GM19099 (cell line): ENCODE results near the gene ANKRD35.

Experiments
- POLR2A ChIP-seq: IDR thresholded peaks from 3 replicates; pipeline ENCODE4 v1.6.1; 2011; ENCODE audit warnings: low read depth; ENCODE audit not compliant: insufficient read length; ENCODE audit errors: extremely low read depth

ANKRD35 gene

DNA sequence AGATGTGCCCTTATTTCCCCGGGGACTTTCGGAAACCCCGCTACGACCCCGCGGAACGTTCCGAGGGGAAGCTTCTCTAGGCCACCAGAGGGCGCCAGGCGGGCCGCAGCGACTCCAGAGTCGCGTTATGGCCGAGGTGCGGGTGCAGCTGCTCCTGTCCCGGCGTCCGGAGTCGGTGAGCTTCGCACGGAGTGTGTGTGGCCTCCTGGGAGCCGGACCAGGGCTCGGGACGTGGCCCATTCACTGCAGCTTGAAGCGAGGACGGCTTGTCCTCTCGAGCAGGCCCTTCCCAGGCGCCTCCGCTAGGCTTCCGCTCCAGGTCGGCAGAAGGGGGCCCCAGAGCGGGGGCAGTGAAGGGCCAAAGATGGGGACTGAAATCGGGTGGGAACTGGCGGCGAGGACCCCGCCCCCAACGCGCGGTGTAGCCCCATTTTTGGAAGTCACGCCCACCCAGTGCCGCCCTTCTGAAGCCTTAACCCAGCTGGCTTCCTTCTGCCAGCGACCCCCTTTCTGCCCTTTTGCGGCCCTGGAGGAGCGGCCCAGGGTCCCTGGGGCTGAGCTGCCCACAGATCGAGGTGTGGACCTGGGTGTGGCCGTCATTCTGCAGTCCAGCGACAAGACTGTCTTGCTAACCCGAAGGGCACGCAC, 40.0 kb downstream of the ANKRD35 start, which contains the start of gene NUDT17:
Gene NUDT17 (plus strand): TSS at position 117 of the 648 bp plus-strand sequence. CDS start 11 bp downstream, at position 128.
- peak; percentile 62 for TF ChIP-seq POLR2A

DNA sequence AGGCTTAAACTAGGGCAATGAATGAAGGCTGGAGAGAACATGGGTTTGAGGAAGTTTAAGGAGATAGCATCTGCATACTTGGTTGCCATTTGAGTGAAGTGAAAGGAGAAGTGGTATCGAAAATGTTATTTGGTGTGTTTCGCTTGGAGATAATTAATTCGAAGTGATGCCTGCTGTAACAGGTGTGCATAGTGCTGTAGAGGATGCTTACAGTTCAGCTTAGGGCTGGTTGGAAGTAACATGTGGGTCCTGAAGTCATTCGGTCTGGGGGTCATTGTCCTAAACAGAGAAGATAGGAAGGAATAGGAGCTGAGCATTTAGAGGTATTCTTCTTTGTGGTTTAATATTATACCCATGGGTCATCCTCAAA, 40.5 kb downstream of the ANKRD35 start:
- no peak for TF ChIP-seq POLR2A

DNA sequence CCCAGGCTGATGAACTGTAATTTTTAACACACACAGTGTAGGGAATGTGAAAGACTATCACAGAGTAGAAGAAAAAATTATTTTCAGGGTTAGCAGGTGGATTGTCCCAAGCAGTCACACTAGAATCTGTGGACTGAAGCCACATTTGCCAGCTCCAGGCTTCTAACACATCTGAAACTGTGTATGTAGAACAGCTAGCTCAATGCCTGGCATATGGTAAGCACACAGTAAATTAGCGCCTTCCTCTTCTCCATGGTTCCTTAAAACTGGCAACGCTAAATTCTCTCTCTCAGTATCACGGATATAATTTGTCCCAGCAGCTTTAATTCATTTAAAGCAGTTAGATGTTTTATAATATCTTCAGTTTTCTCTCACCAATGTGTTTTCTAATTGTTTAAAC, 42.6 kb downstream of the ANKRD35 start:
- TF ChIP-seq POLR2A, result no peak

DNA sequence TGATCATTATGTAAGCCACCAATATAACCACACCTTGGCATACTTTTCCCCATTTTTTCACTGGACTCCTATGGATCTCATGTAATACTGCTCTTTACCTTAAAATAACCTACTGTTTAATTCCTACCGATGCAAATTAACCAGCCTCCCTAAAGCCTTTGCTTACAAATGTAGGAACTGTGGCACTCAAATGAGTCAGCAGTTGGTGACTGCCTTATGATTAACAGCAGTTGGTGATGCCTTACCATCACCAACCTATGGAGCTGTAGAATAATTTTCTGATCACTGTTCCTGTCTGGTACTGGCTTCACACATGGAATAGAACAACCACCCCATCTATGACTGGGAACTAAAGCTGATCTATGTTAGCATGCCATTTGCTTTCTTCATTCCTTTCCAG, 48.0 kb downstream of the ANKRD35 start:
- no peak for TF ChIP-seq POLR2A

DNA sequence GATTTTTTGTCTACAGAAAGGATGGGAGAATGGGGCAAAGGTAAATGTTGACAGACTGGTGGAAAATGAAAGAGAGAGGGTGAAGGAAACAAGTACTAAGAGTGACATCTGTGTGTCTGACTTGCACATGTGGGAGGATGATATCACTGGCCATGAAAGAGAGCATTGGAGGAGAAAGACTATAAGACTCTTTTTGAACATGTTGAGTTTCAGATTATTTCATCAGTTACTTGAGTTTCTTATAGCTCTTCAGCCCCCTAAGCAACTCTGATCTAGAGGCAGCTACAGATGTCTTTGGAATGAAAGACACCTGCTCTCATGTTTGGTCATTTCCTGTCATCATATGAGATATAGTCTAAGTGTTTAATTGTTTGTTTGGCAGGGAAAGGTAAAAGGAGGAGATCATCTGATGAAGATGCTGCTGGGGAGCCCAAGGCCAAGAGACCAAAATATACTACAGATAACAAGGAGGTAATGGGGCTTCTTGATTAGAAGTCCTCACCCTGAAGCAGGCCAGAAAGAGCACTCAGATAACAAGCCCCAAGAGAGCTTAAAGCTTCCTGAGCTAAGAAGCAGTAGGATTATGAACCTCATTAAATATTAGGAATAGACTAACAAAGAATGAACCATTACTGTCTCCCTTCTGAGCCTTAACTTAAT, 57.2 kb downstream of the ANKRD35 start:
- no peak for TF ChIP-seq POLR2A

DNA sequence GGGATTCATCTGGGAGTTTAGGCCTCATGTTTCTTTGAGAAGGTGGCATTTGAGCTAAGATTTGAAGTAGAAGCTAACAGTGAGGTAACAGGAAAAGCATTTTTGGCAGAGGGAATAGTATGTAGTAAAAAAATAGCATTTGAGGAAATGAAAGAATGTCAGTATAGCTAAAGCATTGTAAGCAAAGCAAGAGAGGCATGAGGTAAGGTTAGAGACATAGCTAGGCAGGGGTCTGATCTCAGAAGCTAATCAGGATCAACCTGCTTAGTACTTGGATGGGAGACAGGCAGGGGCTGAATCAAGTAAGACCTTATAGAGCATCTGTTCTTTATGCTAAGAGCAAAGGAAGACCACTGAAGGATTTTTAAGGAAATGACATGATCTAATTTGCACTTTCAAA, 57.7 kb downstream of the ANKRD35 start:
- no peak for TF ChIP-seq POLR2A

DNA sequence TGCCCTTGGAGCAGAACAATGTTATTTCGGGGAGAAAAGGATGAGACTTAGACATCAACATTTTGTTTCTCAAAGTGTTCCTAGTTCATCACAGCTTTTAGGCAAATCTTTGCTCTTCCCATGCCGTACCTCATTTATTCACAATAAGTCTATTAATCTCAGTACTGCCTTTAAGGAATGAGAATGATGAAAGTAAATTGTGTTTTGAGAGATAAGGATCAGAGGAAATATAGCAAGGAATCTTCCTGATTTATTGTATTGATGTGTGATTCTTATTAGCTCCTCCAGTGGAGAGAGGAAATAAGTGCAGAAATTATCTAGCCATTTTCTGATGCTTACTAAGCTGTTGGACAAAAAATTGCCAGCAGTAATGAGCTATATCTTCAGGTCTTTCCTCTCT, 59.6 kb downstream of the ANKRD35 start:
- TF ChIP-seq POLR2A, result no peak

DNA sequence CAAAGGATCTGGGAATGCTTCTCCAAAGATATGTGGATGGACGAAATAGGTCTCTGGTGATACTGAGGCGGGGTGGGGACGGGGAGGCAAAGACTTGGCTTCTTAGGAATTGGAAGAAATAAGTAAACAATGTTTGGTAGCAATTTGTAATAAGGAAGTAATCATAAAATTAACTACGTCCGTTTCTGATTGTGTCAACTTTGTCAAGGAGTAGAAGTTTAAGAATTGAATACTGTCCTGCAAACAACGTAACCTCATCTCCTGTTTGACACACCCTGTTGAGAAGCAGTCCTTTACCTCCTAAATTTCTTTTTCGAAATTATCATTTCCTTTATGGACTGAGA, 61.2 kb downstream of the ANKRD35 start:
- no peak for TF ChIP-seq POLR2A

DNA sequence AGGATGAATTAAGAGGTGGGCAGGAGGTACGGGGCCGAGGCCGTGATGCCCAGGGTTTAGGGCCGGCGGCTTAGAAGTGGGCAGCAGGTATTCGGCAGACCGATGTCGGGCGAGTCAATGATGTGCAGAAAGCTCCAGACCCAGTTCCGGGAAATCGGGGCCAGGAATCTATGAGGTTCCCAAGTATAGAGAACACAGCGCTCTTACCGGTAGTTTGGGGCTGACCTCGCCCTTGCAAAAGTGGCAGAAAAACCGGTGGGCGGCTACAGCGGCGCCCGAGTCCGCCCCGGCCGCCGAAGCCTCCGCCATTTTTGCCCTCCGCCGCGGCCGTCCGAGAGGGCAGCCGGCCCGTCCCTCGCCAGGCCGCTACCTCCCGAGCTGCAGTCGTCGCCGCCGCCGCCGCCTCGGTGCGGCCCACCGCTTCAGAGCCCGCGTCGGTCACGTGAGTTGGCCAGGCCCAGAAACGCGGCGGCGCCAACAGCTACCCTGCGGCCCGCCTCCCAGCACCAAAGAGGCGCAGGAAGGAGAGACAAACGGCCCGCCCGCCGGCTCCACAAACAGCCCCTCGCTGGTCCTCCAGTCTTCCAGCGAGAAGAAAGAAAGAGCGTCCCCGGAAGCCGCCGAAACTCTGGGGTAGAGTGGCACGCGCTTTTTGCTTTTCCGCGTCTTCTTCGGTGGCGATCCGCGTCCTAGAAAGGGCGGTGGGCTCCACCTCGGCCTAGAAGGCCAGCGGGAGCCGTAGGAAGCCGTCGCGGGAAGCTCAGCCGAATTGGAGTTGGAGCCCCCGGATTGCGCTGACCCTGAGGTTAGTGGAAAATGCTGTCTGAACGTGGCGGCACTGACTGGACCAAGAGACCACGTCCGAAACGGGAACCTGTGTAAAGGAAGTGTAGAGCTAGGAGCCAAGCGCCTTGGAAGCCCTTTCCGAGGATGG, 61.8 kb downstream of the ANKRD35 start, which contains the start of the genes POLR3C and RNF115:
Gene POLR3C (plus strand): TSS at position 636 of the 934 bp plus-strand sequence. CDS start 1,577 bp downstream, outside the sequence.
Gene RNF115 (minus strand): TSS at position 531 of the 934 bp plus-strand sequence. CDS start 222 bp downstream, at position 309.
- peak; percentile 80 for TF ChIP-seq POLR2A
